ENCODE measurements around the gene MDN1. TPM values are rescaled to one million over a fixed set of nuclear protein-coding genes. Genes with fewer than 3 reads are reported as not detected.

Gene MDN1
- total RNA-seq, 1 experiment from 2014 or later = 53.6 TPM

DNA sequence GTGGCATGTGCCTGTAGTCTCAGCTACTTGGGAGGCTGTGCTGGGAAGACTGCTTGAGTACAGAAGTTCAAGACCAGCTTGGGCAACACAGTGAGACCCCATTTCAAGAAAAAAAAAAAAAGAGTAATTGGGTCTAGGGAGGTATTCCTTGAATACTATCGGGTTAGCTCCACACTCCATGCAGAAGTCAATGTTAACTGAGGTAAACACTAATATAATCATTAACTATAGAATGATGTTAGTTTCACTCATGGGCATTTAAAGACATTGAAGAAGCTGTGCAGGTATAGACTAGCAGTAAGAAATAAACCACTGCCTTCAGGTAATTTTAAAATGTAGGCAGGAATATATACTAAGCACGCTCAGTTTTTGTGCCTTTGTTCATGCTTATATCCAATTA is 32.6 kb downstream of the MDN1 start:
- H4K20me1 ChIP-seq (ENCODE audit: insufficient read depth) = no peaks in the 10 kb centered on the region
- no peaks in the 10 kb centered on the region for H3K9me3 ChIP-seq (ENCODE audit: control insufficient read depth in 1 of 2, insufficient read depth in 1 of 2, low read depth in 1 of 2, low read length in 2 of 2)
- H3K4me1 ChIP-seq (ENCODE audit: control insufficient read depth in 1 of 2, insufficient read depth in 2 of 2, low read length in 2 of 2) = no peaks in the 10 kb centered on the region
- DNase-seq (ENCODE audit: low read depth, low spot score) (no peak), ATAC-seq (no peak)
- no peak overlapping the region for H3K4me3 ChIP-seq (replicated peaks in 1 of 2; ENCODE audit: low read depth in 1 of 2, low read length in 2 of 2)
- H2AFZ ChIP-seq (ENCODE audit: low read depth, low read length, poor library complexity, severe bottlenecking) = no peak overlapping the region
- peaks cover 23 to 60% of the 10 kb centered on the region in 2 experiments for H3K36me3 ChIP-seq (ENCODE audit: control insufficient read depth in 1 of 2, insufficient read depth in 2 of 2, low read length in 2 of 2)
- no peak overlapping the region for H3K9ac ChIP-seq (ENCODE audit: low read length)
- intact Hi-C loops (cut with micrococcal nuclease) = no loop called here
- H3K27ac ChIP-seq (ENCODE audit: low read depth, low read length) = no peak overlapping the region
- no peak overlapping the region for H3K4me2 ChIP-seq (ENCODE audit: low read length)
- CTCF ChIA-PET = no interaction called here
- no peaks in the 10 kb centered on the region for H3K27me3 ChIP-seq (ENCODE audit: insufficient read depth, low read length)
- H3K9me2 ChIP-seq (ENCODE audit: insufficient read depth) = no peaks in the 10 kb centered on the region
- RAD21 ChIA-PET (ENCODE audit: low non-redundant PET in 1 of 2, low total read pairs in 2 of 2, uncharacterized antibody in 2 of 2, unreplicated experiment in 2 of 2) = no interaction called here
- no TSS peak for BruUV-seq (replicated peaks)
- TF ChIP-seq EZH2phosphoT487 (IDR thresholded peaks at IDR 0.05; ENCODE audit: borderline replicate concordance) = no peak
- TF ChIP-seq SP1 (IDR thresholded peaks at IDR 0.05; ENCODE audit: low read depth) = no peak
- TF ChIP-seq EGR1 (IDR thresholded peaks at IDR 0.05; ENCODE audit: low read depth) = no peak
- no peak for TF ChIP-seq CBX3 (IDR thresholded peaks at IDR 0.05; ENCODE audit: low read depth)
- TF ChIP-seq SRF (IDR thresholded peaks at IDR 0.05; ENCODE audit: low read depth) = no peak
- peaks cover 17% of the 10 kb centered on the region for H3K79me2 ChIP-seq (ENCODE audit: insufficient read depth, low read length)
- POLR2A ChIA-PET = no interaction called here

DNA sequence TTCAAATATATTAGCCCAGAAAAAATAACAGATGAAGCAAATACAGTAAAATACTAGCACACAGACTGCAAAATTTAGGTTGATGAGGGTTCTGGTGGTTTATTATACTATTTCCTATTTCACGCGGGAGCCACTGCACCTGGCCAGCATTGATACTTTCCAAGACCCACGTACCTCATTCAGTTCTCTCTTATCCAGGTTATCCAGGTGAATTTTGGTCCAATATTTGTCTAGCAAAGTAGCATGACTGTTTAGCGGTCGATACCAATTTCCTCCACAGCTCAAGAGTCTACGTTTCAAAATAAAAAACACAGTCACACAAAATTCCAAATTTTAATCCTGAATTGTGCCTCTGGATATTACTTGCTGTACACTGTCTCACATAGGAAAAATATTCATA is 34.8 kb downstream of the MDN1 start:
- H3K27me3 ChIP-seq (ENCODE audit: insufficient read depth, low read length) = no peaks in the 10 kb centered on the region
- no peak overlapping the region for H2AFZ ChIP-seq (ENCODE audit: low read depth, low read length, poor library complexity, severe bottlenecking)
- CTCF ChIA-PET = no interaction called here
- no peaks in the 10 kb centered on the region for H3K4me1 ChIP-seq (ENCODE audit: control insufficient read depth in 1 of 2, insufficient read depth in 2 of 2, low read length in 2 of 2)
- peaks cover 25 to 61% of the 10 kb centered on the region in 2 experiments for H3K36me3 ChIP-seq (ENCODE audit: control insufficient read depth in 1 of 2, insufficient read depth in 2 of 2, low read length in 2 of 2)
- no peak for DNase-seq (ENCODE audit: low read depth, low spot score)
- no peaks in the 10 kb centered on the region for H3K9me3 ChIP-seq (ENCODE audit: control insufficient read depth in 1 of 2, insufficient read depth in 1 of 2, low read depth in 1 of 2, low read length in 2 of 2)
- BruUV-seq (replicated peaks) = no TSS peak
- intact Hi-C loops (cut with micrococcal nuclease) = no loop called here
- H3K27ac ChIP-seq (ENCODE audit: low read depth, low read length) = no peak overlapping the region
- H4K20me1 ChIP-seq (ENCODE audit: insufficient read depth) = no peaks in the 10 kb centered on the region
- RAD21 ChIA-PET (ENCODE audit: low non-redundant PET in 1 of 2, low total read pairs in 2 of 2, uncharacterized antibody in 2 of 2, unreplicated experiment in 2 of 2) = no interaction called here
- TF ChIP-seq JUND (IDR thresholded peaks at IDR 0.05) (no peak), CEBPB (IDR thresholded peaks at IDR 0.05; ENCODE audit: low read depth) (no peak), POLR2AphosphoS5 (IDR thresholded peaks at IDR 0.05; ENCODE audit: low read depth, low read length) (no peak), SIN3A (IDR thresholded peaks at IDR 0.05; ENCODE audit: low read depth) (no peak), ELF1 (IDR thresholded peaks at IDR 0.05; ENCODE audit: borderline replicate concordance, low read depth) (no peak), RAD21 (IDR thresholded peaks at IDR 0.05; ENCODE audit: low read depth) (no peak), CBX3 (IDR thresholded peaks at IDR 0.05; ENCODE audit: low read depth) (no peak), FOSL1 (IDR thresholded peaks at IDR 0.05; ENCODE audit: low read depth) (no peak), EZH2phosphoT487 (IDR thresholded peaks at IDR 0.05; ENCODE audit: borderline replicate concordance) (no peak), ZNF274 (IDR thresholded peaks at IDR 0.05; ENCODE audit: low read depth, low read length) (no peak), TCF7L2 (IDR thresholded peaks at IDR 0.05; ENCODE audit: borderline replicate concordance, extremely low read depth, insufficient read depth, insufficient read length) (no peak)
- TF ChIP-seq, protein P1, sequence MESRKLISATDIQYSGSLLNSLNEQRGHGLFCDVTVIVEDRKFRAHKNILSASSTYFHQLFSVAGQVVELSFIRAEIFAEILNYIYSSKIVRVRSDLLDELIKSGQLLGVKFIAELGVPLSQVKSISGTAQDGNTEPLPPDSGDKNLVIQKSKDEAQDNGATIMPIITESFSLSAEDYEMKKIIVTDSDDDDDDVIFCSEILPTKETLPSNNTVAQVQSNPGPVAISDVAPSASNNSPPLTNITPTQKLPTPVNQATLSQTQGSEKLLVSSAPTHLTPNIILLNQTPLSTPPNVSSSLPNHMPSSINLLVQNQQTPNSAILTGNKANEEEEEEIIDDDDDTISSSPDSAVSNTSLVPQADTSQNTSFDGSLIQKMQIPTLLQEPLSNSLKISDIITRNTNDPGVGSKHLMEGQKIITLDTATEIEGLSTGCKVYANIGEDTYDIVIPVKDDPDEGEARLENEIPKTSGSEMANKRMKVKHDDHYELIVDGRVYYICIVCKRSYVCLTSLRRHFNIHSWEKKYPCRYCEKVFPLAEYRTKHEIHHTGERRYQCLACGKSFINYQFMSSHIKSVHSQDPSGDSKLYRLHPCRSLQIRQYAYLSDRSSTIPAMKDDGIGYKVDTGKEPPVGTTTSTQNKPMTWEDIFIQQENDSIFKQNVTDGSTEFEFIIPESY (IDR thresholded peaks at IDR 0.05; ENCODE audit: extremely low read depth, insufficient replicate concordance, low read length) = no peak
- TF ChIP-seq, protein P2, sequence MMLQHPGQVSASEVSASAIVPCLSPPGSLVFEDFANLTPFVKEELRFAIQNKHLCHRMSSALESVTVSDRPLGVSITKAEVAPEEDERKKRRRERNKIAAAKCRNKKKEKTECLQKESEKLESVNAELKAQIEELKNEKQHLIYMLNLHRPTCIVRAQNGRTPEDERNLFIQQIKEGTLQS (IDR thresholded peaks at IDR 0.05) = no peak
- TF ChIP-seq, protein P3, sequence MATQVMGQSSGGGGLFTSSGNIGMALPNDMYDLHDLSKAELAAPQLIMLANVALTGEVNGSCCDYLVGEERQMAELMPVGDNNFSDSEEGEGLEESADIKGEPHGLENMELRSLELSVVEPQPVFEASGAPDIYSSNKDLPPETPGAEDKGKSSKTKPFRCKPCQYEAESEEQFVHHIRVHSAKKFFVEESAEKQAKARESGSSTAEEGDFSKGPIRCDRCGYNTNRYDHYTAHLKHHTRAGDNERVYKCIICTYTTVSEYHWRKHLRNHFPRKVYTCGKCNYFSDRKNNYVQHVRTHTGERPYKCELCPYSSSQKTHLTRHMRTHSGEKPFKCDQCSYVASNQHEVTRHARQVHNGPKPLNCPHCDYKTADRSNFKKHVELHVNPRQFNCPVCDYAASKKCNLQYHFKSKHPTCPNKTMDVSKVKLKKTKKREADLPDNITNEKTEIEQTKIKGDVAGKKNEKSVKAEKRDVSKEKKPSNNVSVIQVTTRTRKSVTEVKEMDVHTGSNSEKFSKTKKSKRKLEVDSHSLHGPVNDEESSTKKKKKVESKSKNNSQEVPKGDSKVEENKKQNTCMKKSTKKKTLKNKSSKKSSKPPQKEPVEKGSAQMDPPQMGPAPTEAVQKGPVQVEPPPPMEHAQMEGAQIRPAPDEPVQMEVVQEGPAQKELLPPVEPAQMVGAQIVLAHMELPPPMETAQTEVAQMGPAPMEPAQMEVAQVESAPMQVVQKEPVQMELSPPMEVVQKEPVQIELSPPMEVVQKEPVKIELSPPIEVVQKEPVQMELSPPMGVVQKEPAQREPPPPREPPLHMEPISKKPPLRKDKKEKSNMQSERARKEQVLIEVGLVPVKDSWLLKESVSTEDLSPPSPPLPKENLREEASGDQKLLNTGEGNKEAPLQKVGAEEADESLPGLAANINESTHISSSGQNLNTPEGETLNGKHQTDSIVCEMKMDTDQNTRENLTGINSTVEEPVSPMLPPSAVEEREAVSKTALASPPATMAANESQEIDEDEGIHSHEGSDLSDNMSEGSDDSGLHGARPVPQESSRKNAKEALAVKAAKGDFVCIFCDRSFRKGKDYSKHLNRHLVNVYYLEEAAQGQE (IDR thresholded peaks at IDR 0.05; ENCODE audit: low read depth) = no peak
- POLR2A ChIA-PET = no interaction called here
- ATAC-seq = no peak
- no peak overlapping the region for H3K9ac ChIP-seq (ENCODE audit: low read length)
- H3K9me2 ChIP-seq (ENCODE audit: insufficient read depth) = no peaks in the 10 kb centered on the region
- H3K79me2 ChIP-seq (ENCODE audit: insufficient read depth, low read length) = no peaks in the 10 kb centered on the region; the same call in 1 of the 2 replicates
- no peak overlapping the region for H3K4me3 ChIP-seq (replicated peaks in 1 of 2; ENCODE audit: low read depth in 1 of 2, low read length in 2 of 2)
- no peak overlapping the region for H3K4me2 ChIP-seq (ENCODE audit: low read length)
